GM21717 (cell line): ENCODE measurements around the gene TMED8.
"Not testable (repeated sequence)": the region's sequence is repeated elsewhere in the genome, so short reads cannot be mapped to it uniquely, and the experiment has no call there.

ENCODE experiments used
- ATAC-seq: cut with Tn5 transposase; IDR thresholded peaks from one replicate; pipeline ENCODE4 v1.9.1; 2021; ENCODE audit warnings: mild to moderate bottlenecking, moderate library complexity; ENCODE audit not compliant: unreplicated experiment

TMED8 gene, protein sequence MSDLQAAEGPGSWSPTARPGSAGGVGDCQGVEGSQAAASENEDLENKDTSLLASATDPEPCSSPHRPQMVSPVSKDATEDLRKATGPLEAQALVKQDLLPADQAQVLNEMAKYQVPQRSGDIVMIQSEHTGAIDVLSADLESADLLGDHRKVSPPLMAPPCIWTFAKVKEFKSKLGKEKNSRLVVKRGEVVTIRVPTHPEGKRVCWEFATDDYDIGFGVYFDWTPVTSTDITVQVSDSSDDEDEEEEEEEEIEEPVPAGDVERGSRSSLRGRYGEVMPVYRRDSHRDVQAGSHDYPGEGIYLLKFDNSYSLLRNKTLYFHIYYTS

DNA sequence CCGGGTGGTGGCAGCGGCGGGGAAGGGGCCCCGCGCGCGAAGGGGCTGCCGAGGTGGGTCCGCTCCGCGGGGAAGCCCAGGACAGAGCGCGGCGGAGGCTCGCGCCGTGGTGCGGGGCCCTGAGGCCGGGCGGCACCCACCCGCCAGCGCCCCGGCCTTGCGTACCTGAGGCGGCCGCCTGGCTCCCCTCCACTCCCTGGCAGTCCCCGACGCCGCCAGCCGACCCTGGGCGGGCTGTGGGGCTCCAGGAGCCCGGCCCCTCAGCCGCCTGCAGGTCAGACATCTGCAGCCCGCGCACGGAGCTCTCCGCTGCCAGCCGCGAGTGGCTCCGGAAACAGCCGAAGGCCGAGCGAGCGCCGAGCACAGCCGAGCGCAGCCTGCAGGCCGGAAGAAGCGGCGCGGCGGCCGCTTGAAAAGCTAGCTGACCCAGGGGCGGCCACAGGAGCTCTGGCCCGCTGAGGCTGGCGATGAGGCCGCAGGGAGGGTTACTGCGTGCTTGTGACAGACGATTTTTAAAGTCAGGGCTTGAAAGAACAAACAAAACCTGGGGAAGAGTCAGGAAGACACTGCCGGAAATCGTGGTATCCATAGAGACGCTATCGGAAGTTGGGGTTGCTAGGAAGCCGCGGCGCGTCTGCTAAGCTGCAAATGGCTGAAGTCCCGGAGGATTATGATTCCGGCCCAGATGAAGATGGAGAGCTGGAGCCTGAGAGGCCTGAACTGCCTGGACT is at the start of gene TMED8, which contains the start of gene SAMD15:
Gene TMED8, minus strand, starts transcription at position 324 of the 731 bp plus-strand sequence. Its CDS starts 41 bp downstream, at position 283.
Gene SAMD15, plus strand, starts transcription at position 609 of the 731 bp plus-strand sequence. Its CDS starts 40 bp downstream, at position 649.
- peak; percentile 82 for ATAC-seq

DNA sequence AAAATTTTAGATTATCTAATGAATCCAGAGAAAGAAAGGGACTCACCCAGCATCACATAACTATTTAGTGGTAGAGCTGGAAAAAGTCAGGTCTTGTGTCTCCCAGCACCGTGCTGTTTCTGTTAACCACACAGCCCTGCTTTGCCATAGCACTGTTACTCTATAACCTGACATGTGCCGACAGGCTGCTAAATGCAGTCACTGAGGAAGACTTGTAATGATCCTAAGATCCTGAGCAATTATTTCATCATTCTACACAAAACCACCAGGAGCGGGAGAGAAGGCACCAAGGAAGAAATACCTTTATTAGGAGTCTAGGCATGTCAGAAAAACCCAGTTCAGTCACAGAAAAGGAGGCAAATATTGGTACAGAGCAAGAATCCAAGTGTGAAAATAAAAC is 49.5 kb upstream of the TMED8 start:
- ATAC-seq = no peak

DNA sequence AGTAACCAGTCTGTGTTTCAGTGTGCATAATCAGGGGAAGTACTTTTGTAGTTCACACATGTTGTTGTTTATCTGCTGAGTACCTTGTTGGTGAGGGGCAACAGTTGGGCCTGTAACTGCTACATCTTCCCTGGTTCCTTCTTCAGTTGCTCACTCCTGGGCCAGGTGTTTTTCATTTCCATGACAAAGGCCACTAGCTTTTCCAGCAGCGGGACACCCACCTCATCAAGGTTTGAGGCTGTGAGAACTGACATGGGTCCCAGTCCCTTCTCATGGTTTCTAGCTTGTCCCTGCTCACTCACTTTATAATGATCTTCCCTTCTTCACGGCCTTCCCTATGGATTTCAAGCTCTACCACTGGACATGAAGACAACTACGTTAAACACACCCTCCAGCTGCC is 48.0 kb upstream of the TMED8 start:
- no peak for ATAC-seq

DNA sequence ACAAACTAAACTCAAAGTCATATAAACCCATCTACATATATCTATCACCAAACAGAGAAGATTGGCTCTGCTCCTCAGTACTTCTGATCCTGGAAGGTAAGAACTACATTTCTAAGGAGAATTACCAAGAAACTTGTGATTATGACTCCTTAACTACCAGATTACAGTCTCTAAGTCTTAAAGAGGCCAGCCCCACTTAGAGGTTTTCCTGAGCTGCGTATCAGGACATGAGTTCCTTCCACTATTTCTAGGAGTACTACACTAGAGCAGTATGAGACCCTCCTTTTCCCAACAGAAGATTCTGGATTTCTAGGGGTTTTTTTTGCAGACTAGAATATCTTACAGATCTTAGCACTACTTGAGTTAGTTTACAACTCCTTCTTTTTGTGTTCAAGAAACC is 46.5 kb upstream of the TMED8 start, which contains the start of gene NOXRED1:
Gene NOXRED1, minus strand, starts transcription at position 101 of the 400 bp plus-strand sequence. CDS start 634 bp downstream, outside the sequence.
- ATAC-seq = no peak

DNA sequence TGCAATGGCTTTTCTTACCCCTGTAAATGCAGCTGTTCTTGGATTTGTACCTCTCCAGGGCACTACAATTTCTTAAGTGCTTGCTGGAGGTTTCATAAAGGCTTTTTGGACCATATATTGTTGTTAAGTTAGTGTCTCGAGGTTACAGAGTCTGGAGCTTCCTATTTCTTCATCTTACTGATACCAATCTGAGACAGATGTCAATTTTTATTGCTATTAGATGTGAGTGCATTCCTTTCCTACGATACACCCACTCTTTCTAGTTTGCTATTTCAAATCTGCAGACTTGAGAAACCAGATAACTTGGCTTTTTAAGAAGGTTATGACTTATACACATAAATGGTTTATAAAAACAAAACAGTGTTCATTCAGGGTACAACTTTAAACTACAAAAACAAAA is 44.3 kb upstream of the TMED8 start:
- ATAC-seq = no peak

DNA sequence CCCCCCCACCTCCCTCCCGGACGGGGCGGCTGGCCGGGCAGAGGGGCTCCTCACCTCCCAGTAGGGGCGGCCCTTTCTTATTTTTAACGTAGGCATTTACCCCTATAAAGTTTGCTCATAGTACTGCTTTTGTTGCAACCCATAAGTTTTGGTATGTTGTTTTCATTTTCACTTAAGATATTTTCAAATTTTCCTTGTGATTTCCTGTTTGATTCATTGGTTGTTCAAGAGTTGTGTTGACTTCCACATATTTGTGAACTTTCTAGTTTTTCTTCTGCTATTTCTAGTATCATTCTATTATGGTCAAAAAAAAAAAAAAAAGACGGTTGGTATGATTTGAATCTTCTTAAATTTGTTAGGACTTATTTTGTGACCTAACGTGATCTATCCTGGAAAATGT is 39.9 kb upstream of the TMED8 start:
- no peak for ATAC-seq

DNA sequence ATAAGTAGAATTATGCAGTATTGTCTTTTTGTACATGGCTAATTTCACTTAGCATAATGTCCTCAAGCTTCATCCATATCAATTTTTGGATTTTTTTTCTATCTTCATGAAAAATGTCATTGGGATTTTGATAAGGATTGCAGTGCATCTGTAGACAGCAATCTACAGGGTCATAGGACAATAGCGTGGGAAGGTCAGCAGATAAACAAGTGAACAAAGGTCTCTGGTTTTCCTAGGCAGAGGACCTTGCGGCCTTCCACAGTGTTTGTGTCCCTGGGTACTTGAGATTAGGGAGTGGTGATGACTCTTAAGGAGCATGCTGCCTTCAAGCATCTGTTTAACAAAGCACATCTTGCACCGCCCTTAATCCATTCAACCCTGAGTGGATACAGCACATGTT is 39.2 kb upstream of the TMED8 start:
- ATAC-seq = not testable (repeated sequence)

DNA sequence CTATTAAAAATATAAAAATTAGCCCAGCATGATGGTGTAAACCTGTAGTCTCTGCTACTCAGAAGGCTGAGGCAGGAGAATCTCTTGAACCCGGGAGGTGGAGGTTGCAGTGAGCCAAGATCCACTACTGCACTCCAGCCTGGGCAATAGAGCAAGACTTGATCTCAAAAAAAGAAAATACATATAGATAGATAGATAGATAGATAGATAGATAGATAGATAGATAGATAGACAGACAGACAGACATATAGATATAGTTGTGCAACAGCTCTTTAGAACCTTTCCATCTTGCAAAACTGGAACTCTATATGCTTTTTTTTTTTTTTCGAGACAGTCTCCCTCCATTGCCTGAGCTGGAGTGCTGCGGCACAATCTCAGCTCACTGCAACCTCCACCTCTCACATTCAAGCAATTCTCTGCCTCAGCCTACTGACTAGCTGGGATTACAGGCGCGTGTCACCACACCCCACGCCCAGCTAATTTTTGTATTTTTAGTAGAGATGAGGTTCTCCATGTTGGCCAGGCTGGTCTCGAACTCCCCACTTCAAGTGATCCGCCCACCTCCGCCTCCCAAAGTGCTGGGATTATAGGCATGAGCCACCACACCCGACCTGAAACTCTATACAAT is 38.6 kb upstream of the TMED8 start:
- not testable (repeated sequence) for ATAC-seq

DNA sequence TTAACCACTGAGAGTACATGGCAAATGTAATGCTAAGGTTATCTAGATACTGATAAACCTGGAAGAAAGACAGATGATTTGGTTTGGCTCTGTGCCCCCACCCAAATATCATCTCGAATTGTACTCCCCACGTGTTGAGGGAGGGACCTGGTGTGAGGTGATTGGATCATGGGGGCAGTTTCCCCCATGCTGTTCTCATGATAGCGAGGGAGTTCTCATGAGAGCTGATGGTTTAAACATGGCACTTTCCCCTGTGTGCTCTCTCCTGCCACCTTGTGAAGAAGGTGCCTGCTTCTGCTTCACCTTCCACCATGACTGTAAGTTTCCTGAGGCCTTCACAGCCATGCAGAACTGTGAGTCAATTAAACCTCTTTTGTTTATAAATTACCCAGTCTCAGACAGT is 32.2 kb upstream of the TMED8 start:
- ATAC-seq = no peak

DNA sequence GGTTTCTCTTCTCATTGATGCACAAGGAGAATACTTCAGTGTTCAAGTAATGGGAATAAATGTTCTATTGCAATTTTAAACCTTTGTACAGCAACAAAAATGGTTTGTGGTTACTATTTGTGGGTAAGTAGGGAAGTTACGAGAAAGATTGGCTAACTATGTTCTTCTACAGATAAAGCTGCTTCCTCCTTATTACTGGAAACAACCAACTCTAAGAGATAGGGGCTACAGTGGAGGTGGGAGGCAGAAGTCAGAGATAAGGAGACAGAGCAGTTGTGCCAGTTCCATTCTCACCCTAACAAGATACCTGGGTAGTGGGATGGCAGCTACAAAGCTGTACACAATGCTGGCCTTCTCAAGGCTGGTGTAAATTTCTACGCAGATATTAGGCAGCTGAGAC is 30.3 kb upstream of the TMED8 start:
- ATAC-seq = no peak

DNA sequence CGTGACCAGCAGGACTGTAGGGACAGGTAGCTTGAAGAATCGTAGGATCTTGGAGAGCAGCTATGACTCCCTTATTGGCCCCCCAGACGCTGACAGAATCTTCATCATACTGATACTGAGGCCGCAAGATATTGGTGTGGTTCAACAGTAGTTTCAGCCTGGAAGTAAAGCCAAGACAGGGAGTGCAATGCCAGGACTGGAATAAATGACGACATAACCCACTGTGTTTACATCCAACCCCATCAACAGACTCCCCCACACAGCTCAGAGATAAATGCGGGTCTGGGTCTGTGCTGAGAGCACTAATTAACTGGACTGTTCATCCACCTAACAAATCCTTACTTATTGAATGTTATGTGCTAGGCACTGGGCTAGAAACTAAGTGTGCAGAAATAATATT is 29.8 kb upstream of the TMED8 start:
- no peak for ATAC-seq

DNA sequence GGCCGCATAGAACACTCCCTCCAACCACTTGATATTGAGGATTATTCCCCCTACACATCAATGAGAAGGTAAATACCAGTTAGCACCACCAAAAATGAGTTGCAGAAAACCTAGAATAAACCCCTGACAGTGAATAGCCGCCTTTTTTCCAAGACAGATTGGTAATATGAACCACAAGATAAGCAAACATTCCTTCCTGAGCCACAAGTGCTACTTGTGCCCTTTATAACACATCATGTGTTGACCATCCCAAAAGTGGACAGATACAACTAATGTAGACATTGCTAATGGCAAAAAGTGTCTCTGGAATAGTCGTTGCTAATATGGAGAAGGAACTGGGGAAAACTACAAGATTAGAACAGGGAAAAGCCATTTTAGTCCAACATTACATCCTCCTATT is 29.2 kb upstream of the TMED8 start:
- ATAC-seq = no peak

DNA sequence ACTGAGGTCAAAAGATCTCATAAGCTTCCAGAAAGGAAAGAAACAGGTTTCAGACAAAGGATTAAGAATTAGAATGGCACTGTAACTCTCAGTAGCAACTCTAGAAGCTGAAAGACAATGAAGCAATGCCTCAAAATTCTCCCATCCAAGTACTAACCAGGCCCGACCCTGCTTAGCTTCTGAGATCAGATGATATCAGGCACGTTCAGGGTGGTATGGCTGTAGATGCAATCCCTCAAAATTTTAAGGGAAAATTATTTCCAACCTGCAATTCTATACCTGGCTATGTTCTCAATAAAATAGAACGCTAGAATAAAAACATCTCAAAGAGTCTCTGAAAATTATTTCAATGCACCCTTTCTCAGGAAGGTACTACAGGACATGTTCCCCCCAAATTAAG is 26.9 kb upstream of the TMED8 start:
- no peak for ATAC-seq

DNA sequence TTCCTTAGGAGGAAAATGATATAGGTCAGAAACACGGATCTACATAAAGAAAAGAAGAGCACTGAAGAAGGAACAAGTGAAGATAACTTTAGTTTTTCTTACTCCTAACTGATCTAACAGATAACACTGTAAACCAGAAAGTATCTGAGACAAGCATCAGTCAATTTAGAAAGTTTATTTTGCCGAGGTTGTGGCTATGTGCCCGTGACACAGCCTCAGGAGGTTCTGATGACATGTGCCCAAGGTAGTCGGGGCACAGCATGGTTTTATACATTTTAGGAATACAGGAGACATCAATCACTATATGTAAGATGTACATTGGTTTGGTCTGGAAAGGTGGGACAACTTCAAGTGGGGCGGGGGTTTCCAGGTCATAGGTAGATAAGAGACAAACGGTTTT is 23.3 kb upstream of the TMED8 start:
- no peak for ATAC-seq

DNA sequence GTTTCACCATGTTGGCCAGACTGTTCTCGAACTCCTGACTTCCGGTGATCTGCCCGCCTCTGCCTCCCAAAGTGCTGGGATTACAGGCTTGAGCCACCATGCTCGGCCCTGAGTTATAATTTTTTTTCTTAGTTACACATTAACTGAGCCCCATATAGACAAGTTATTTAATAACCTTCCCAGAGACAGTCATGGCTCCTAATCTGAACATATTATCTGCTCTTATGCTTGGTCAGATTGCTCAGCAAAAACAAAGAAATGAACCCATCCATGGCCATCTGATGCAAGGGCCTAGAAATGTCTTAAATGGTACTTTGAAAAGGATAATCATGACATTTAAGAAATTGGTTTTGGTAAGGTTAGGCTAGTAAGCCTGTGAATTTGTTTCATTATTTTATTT is 13.3 kb upstream of the TMED8 start:
- no peak for ATAC-seq

DNA sequence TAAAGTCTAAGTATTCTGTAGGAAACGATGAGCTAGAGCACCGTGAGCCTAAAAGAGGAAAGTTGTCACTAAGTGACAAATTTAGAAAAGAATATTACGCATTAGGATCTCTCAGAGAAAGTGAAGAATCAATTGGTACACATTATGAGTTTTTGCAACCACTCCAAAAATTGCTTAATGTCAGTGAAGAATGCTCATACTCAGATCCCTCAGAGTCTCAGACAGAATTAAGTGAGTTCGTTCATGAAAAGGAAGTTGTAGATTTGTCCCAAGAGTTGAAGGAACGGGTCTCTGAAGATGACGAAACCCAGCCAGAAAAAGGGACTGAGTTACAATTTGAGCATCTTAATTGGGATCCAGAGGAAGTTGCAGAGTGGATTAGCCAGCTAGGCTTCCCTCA is 1.8 kb upstream of the TMED8 start:
- ATAC-seq = no peak

DNA sequence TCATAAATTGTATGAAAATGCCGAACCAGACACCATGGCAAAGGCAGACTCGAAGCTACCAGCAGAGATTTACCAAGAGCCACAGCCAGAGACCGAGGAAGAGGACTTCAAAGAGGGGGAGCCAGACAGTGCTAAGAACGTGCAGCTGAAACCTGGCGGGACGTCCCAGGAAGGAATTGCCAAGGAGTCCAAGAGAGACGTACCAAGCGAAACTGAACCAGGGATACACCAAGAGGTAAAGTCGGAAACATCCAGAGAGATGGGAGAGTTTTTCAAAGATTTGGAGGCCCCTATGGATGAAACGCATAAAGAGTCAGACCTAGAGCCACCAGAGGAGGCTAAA is 579 bp upstream of the TMED8 start:
- no peak for ATAC-seq

DNA sequence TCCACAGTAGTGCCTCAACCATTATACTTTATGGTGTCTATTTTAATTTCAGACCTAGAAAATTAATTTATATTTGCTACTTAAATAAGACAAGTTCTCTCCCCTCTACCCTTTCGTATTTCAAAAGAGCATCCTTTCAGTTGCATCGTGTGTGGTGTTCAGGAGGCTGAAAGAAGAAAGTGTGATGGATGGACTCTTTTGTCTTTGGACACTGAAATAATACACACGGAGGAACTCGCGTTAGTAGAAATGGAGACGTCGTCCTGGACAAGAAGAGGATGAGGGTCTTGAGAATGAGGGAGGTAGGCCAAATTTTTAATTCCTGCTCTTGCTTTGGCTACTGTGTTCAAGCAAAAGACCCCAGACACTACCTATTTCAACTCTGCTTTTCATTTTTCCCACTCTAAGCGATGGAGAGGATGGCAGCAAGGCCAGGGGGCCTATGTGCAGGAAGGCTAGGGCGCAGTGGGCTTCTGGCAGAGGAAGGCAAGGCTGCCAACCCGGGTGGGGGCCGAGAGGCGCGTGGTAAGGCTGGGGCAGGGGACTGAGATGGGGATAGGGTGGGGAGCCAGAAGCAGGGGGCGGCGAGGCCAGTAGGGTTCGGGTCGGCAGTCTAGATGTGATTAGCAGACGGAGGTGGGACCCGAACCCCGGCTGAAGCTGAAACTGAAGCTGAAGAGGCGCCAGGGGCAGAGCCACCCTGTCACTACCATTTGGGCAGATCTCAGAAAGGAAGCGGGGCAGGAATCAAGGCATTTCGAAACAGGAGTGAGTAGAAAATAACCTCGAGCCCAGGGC is 722 bp downstream of the TMED8 start:
- peak; percentile 23 for ATAC-seq

DNA sequence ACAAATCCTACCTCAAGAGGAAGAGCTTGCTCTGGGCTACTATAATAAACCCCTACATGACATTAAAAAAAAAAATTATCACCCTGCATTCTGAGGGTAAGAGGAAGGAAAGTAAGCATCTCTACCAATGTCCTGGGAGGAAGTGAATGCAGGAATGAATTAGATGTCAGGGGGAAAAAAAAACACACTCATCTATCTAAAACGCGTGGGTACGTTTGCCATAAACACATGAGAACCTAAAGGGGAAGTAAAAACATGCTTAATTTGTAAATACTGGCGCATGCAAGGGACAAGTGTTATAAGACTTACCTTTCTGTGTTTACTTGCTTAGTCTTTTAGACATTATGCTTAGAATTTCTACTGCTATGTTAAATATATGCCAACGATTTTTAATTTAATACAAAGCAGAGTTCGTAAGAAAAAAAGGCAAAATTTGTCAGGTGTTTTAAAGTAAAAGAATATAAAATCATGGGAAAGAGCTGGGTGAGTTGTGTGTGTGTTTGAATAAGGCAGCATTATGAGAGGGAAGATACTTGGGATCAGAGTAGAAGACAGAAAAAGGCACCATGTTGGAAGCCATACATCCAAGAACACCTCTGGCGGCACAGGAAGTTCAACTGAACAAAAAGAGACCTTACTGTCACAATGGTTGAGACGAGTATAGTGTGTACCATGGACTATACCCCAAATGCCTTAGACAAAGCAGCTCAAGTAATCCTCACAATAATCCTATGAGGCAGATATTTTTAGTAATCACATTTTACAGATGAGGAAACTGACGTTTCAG is 1.5 kb downstream of the TMED8 start:
- no peak for ATAC-seq

DNA sequence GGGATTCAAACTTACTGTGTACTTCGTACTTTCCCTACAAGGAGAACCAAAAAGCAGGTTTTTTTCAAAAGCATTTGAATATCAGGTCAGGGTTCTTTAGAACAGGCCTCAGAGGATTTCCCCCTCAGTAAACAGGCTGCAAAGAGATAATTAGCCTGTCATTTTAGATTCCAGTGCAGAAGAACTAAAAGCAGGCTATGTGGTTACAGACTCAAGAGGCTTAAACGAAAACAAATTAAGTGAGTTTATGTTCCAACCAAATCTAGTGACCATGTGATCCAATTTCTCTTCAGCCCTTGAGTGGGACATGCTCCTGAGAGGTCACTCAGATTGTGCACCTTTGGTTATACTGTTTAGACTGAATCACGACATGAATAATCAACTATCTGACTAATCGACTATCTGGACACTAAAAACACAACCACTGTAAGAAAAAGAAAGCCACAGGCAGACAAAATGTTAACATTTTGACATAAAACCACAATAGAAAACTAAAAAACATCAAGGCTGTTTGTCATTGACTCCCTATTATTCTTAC is 4.5 kb downstream of the TMED8 start:
- ATAC-seq = peak; percentile 37
